ENCODE measurements around the gene ATF2. TPM values are rescaled to one million over a fixed set of nuclear protein-coding genes. Genes with fewer than 3 reads are reported as not detected.

ATF2 gene
- total and polyA plus RNA-seq, 2 donors (not counting 1 experiment from before 2014, with no cell fraction given): 52.7 to 64.5 TPM

GRCh38 chr2:175066411-175066810 is 101.6 kb downstream of the ATF2 start:
- Histone ChIP-seq H3K4me3 (replicated peaks in 1 of 4; ENCODE audit: control extremely low read depth in 1 of 4, insufficient read depth in 1 of 4, low read depth in 3 of 4, low read length in 4 of 4) (no peak overlapping the region), H3K27ac (ENCODE audit: insufficient read depth, low read length) (no peak overlapping the region), H3K9ac (ENCODE audit: insufficient read depth, low read length) (no peak overlapping the region), H3K27me3 (ENCODE audit: control insufficient read depth, insufficient read depth, low read length) (no peaks in the 10 kb centered on the region), H2AFZ (ENCODE audit: low read length) (no peak overlapping the region), H4K20me1 (ENCODE audit: control insufficient read depth, extremely low read depth, insufficient read depth, low read length) (no peaks in the 10 kb centered on the region), H3K79me2 (ENCODE audit: control insufficient read depth, insufficient read depth, low read length) (no peaks in the 10 kb centered on the region), H3K4me2 (ENCODE audit: extremely low read depth, insufficient read depth, low read length) (no peak overlapping the region), H3K4me1 (ENCODE audit: control insufficient read depth, extremely low read depth, insufficient read depth, low read length) (no peaks in the 10 kb centered on the region), H3K9me3 (ENCODE audit: control insufficient read depth, insufficient read depth, low read depth, low read length) (no peaks in the 10 kb centered on the region), H3K36me3 (ENCODE audit: control insufficient read depth, insufficient read depth, low read length) (no peaks in the 10 kb centered on the region)
- TF ChIP-seq CTCF (conservative IDR thresholded peaks at IDR 0.05 in 1 of 2, IDR thresholded peaks at IDR 0.05 in 1 of 2; ENCODE audit: low read depth in 1 of 2, low read length in 2 of 2): no peak
- DNase-seq (ENCODE audit: low read depth in 2 of 2): peak in 1 of 2 donors; percentile 71

GRCh38 chr2:175064797-175065196 is 103.2 kb downstream of the ATF2 start:
- Histone ChIP-seq H2AFZ (ENCODE audit: low read length) (no peak overlapping the region), H3K9me3 (ENCODE audit: control insufficient read depth, insufficient read depth, low read depth, low read length) (no peaks in the 10 kb centered on the region), H3K4me1 (ENCODE audit: control insufficient read depth, extremely low read depth, insufficient read depth, low read length) (no peaks in the 10 kb centered on the region), H3K4me2 (ENCODE audit: extremely low read depth, insufficient read depth, low read length) (no peak overlapping the region), H3K27ac (ENCODE audit: insufficient read depth, low read length) (no peak overlapping the region), H3K79me2 (ENCODE audit: control insufficient read depth, insufficient read depth, low read length) (no peaks in the 10 kb centered on the region), H3K4me3 (replicated peaks in 1 of 4; ENCODE audit: control extremely low read depth in 1 of 4, insufficient read depth in 1 of 4, low read depth in 3 of 4, low read length in 4 of 4) (no peak overlapping the region), H3K9ac (ENCODE audit: insufficient read depth, low read length) (no peak overlapping the region), H3K27me3 (ENCODE audit: control insufficient read depth, insufficient read depth, low read length) (no peaks in the 10 kb centered on the region), H3K36me3 (ENCODE audit: control insufficient read depth, insufficient read depth, low read length) (no peaks in the 10 kb centered on the region), H4K20me1 (ENCODE audit: control insufficient read depth, extremely low read depth, insufficient read depth, low read length) (no peaks in the 10 kb centered on the region)
- TF ChIP-seq EZH2 (IDR thresholded peaks at IDR 0.05; ENCODE audit: low read length, missing control alignments): no peak
- TF ChIP-seq CTCF (conservative IDR thresholded peaks at IDR 0.05 in 1 of 2, IDR thresholded peaks at IDR 0.05 in 1 of 2; ENCODE audit: low read depth in 1 of 2, low read length in 2 of 2): no peak
- peak in 1 of 2 donors; percentile 71 for DNase-seq (ENCODE audit: low read depth in 2 of 2)

GRCh38 chr2:175063741-175064140 is 104.3 kb downstream of the ATF2 start:
- Histone ChIP-seq H3K4me1 (ENCODE audit: control insufficient read depth, extremely low read depth, insufficient read depth, low read length) (no peaks in the 10 kb centered on the region), H3K79me2 (ENCODE audit: control insufficient read depth, insufficient read depth, low read length) (no peaks in the 10 kb centered on the region), H4K20me1 (ENCODE audit: control insufficient read depth, extremely low read depth, insufficient read depth, low read length) (no peaks in the 10 kb centered on the region), H3K4me2 (ENCODE audit: extremely low read depth, insufficient read depth, low read length) (no peak overlapping the region), H3K27me3 (ENCODE audit: control insufficient read depth, insufficient read depth, low read length) (no peaks in the 10 kb centered on the region), H3K4me3 (replicated peaks in 1 of 4; ENCODE audit: control extremely low read depth in 1 of 4, insufficient read depth in 1 of 4, low read depth in 3 of 4, low read length in 4 of 4) (no peak overlapping the region), H3K9me3 (ENCODE audit: control insufficient read depth, insufficient read depth, low read depth, low read length) (no peaks in the 10 kb centered on the region), H3K36me3 (ENCODE audit: control insufficient read depth, insufficient read depth, low read length) (no peaks in the 10 kb centered on the region), H3K27ac (ENCODE audit: insufficient read depth, low read length) (no peak overlapping the region), H2AFZ (ENCODE audit: low read length) (no peak overlapping the region), H3K9ac (ENCODE audit: insufficient read depth, low read length) (no peak overlapping the region)
- TF ChIP-seq EZH2 (IDR thresholded peaks at IDR 0.05; ENCODE audit: low read length, missing control alignments): no peak
- TF ChIP-seq CTCF (conservative IDR thresholded peaks at IDR 0.05 in 1 of 2, IDR thresholded peaks at IDR 0.05 in 1 of 2; ENCODE audit: low read depth in 1 of 2, low read length in 2 of 2): no peak
- peak in 1 of 2 donors; percentile 74 for DNase-seq (ENCODE audit: low read depth in 2 of 2)
